ENCODE results near the gene CARHSP1.

DNA sequence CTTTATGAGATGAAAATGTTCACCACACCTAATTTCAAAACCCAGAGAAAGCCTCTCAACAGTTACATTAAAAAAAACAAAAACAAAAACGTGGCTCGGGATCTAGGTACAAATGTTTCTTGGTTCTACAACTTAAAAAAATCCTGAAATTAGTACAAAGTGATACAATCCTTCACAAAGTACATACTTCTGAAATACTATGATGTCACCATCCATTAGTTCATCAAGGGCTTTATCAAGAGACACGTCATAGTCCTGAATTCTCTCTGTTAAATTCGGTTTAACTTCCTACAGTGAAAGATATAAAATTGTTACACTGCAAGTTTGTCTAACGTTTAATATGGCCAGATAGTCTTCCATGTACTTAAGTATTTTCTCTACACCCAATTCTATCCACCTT lies 31.5 kb upstream of the CARHSP1 start:
- TF ChIP-seq POLR2A (IDR thresholded peaks at IDR 0.05; ENCODE audit: borderline replicate concordance, extremely low read depth, insufficient read depth, insufficient read length) (no peak), EZH2phosphoT487 (IDR thresholded peaks at IDR 0.05; ENCODE audit: borderline replicate concordance) (no peak), POLR2AphosphoS5 (IDR thresholded peaks at IDR 0.05; ENCODE audit: low read depth, low read length) (no peak), CEBPB (IDR thresholded peaks at IDR 0.05; ENCODE audit: low read depth) (no peak), SIN3A (IDR thresholded peaks at IDR 0.05; ENCODE audit: low read depth) (no peak), FOSL1 (IDR thresholded peaks at IDR 0.05; ENCODE audit: low read depth) (no peak)
- TF ChIP-seq, protein P1, sequence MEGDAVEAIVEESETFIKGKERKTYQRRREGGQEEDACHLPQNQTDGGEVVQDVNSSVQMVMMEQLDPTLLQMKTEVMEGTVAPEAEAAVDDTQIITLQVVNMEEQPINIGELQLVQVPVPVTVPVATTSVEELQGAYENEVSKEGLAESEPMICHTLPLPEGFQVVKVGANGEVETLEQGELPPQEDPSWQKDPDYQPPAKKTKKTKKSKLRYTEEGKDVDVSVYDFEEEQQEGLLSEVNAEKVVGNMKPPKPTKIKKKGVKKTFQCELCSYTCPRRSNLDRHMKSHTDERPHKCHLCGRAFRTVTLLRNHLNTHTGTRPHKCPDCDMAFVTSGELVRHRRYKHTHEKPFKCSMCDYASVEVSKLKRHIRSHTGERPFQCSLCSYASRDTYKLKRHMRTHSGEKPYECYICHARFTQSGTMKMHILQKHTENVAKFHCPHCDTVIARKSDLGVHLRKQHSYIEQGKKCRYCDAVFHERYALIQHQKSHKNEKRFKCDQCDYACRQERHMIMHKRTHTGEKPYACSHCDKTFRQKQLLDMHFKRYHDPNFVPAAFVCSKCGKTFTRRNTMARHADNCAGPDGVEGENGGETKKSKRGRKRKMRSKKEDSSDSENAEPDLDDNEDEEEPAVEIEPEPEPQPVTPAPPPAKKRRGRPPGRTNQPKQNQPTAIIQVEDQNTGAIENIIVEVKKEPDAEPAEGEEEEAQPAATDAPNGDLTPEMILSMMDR (IDR thresholded peaks at IDR 0.05 in 2 of 3, conservative IDR thresholded peaks at IDR 0.05 in 1 of 3; ENCODE audit: borderline replicate concordance in 1 of 3, insufficient read depth in 1 of 3, low read depth in 2 of 3, low read length in 2 of 3) = no peak
- TF ChIP-seq, protein P2, sequence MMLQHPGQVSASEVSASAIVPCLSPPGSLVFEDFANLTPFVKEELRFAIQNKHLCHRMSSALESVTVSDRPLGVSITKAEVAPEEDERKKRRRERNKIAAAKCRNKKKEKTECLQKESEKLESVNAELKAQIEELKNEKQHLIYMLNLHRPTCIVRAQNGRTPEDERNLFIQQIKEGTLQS (IDR thresholded peaks at IDR 0.05) = no peak
